ENCODE results near the gene DAPK2. TPM values are rescaled to one million over a fixed set of nuclear protein-coding genes. Genes with fewer than 3 reads are reported as not detected.

DAPK2 gene
- total and polyA plus RNA-seq, 2 of the 13 experiments (the other 11 are each of a cell fraction or from before 2014, with no cell fraction given), result 0.33 to 0.63 TPM

- TF ChIP-seq SMC3 (IDR thresholded peaks at IDR 0.05; ENCODE audit: low read length) (no peak), ELF1 (CRISPR knock-in tag; IDR thresholded peaks at IDR 0.05) (no peak), EP300 (IDR thresholded peaks at IDR 0.05; ENCODE audit: low read depth in 2 of 2, low read length in 2 of 2) (peak; percentile 26 to 96; a peak in 2 of 4 replicates), EP300 (CRISPR knock-in tag; IDR thresholded peaks at IDR 0.05; ENCODE audit: borderline replicate concordance) (peak; percentile 93), NONO (IDR thresholded peaks at IDR 0.05) (no peak), NONO (CRISPR knock-in tag; conservative IDR thresholded peaks at IDR 0.05) (0 out of 2 replicates have a peak, but pooled peaks have one; percentile 55), CHD4 (IDR thresholded peaks at IDR 0.05; ENCODE audit: borderline replicate concordance, low read length) (no peak), ZNF12 (CRISPR knock-in tag; IDR thresholded peaks at IDR 0.05) (peak; percentile 82), NRL (CRISPR knock-in tag; IDR thresholded peaks at IDR 0.05; ENCODE audit: borderline replicate concordance) (no peak), NFIC (IDR thresholded peaks at IDR 0.05; ENCODE audit: low read length) (peak; percentile 89; the same call in 1 of the 2 replicates)
- TF ChIP-seq, protein P1, sequence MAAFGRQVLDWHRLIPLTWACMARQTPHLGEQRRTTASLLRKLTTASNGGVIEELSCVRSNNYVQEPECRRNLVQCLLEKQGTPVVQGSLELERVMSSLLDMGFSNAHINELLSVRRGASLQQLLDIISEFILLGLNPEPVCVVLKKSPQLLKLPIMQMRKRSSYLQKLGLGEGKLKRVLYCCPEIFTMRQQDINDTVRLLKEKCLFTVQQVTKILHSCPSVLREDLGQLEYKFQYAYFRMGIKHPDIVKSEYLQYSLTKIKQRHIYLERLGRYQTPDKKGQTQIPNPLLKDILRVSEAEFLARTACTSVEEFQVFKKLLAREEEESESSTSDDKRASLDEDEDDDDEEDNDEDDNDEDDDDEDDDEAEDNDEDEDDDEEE (CRISPR knock-in tag; IDR thresholded peaks at IDR 0.05), result no peak
- TF ChIP-seq, protein P2, sequence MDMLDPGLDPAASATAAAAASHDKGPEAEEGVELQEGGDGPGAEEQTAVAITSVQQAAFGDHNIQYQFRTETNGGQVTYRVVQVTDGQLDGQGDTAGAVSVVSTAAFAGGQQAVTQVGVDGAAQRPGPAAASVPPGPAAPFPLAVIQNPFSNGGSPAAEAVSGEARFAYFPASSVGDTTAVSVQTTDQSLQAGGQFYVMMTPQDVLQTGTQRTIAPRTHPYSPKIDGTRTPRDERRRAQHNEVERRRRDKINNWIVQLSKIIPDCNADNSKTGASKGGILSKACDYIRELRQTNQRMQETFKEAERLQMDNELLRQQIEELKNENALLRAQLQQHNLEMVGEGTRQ (IDR thresholded peaks at IDR 0.05; ENCODE audit: low read depth, low read length), result no peak
- TF ChIP-seq, protein P2 (CRISPR knock-in tag; IDR thresholded peaks at IDR 0.05; ENCODE audit: borderline replicate concordance), result no peak
- TF ChIP-seq, protein P3, sequence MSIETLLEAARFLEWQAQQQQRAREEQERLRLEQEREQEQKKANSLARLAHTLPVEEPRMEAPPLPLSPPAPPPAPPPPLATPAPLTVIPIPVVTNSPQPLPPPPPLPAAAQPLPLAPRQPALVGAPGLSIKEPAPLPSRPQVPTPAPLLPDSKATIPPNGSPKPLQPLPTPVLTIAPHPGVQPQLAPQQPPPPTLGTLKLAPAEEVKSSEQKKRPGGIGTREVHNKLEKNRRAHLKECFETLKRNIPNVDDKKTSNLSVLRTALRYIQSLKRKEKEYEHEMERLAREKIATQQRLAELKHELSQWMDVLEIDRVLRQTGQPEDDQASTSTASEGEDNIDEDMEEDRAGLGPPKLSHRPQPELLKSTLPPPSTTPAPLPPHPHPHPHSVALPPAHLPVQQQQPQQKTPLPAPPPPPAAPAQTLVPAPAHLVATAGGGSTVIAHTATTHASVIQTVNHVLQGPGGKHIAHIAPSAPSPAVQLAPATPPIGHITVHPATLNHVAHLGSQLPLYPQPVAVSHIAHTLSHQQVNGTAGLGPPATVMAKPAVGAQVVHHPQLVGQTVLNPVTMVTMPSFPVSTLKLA (IDR thresholded peaks at IDR 0.05), result no peak
- TF ChIP-seq, protein P4, sequence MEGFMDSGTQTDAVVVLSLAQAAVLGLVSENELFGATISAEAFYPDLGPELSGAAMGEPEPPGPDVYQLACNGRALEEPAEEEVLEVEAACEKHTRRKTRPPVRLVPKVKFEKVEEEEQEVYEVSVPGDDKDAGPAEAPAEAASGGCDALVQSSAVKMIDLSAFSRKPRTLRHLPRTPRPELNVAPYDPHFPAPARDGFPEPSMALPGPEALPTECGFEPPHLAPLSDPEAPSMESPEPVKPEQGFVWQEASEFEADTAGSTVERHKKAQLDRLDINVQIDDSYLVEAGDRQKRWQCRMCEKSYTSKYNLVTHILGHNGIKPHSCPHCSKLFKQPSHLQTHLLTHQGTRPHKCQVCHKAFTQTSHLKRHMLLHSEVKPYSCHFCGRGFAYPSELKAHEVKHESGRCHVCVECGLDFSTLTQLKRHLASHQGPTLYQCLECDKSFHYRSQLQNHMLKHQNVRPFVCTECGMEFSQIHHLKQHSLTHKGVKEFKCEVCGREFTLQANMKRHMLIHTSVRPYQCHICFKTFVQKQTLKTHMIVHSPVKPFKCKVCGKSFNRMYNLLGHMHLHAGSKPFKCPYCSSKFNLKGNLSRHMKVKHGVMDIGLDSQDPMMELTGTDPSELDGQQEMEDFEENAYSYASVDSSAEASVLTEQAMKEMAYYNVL (CRISPR knock-in tag; IDR thresholded peaks at IDR 0.05; ENCODE audit: borderline replicate concordance), result 0 out of 2 replicates have a peak, but pooled peaks have one; percentile 37
Observed at GRCh38 chr15:64072812-64073211, 26.5 kb upstream of the DAPK2 start (continued).

Data from HepG2 (cell line).